Thoracic aorta (tissue), 2 donors: ENCODE data around the gene ARHGEF17. TPM values are rescaled to one million over a fixed set of nuclear protein-coding genes. Genes with fewer than 3 reads are reported as not detected.

Experiments
- ATAC-seq: fragments of 150-250 bp; one replicate; pipeline ENCODE4 v1.8.0; 2017; ENCODE audit warnings: low read depth; ENCODE audit not compliant: insufficient number of reproducible peaks, low FRiP score
- DNase-seq: peaks from one replicate; pipeline ENCODE4 v3.0.0-alpha.2; 2020; ENCODE audit warnings: low spot score
- H3K27ac ChIP-seq, 2 donors: fragments of 200-600 bp; sonication (generic); 1 replicate in 1 of 2; 2 replicates in 1 of 2; pipeline ENCODE4 v1.5.1; 2016; ENCODE audit warnings: mild to moderate bottlenecking in 2 of 2, moderate library complexity in 2 of 2
- H3K27me3 ChIP-seq: fragments of 200-600 bp; sonication (generic); replicated peaks from 2 replicates; pipeline ENCODE4 v1.6.0; 2016; ENCODE audit warnings: mild to moderate bottlenecking; ENCODE audit not compliant: insufficient read depth
- H3K36me3 ChIP-seq: fragments of 200-600 bp; sonication (generic); one replicate; pipeline ENCODE4 v1.5.1; 2016
- H3K4me1 ChIP-seq, 2 donors: fragments of 200-600 bp; sonication (generic); 1 replicate in 1 of 2; 2 replicates in 1 of 2; pipeline versions ENCODE4 v1.5.1 to v1.6.0; 2016; ENCODE audit warnings: low read depth in 2 of 2, mild to moderate bottlenecking in 1 of 2; ENCODE audit not compliant: control insufficient read depth in 1 of 2
- H3K4me3 ChIP-seq: fragments of 200-600 bp; sonication (generic); 2 replicates; pipeline ENCODE4 v1.5.1; 2016; ENCODE audit warnings: mild to moderate bottlenecking
- H3K9me3 ChIP-seq: fragments of 200-600 bp; sonication (generic); 2 replicates; pipeline ENCODE4 v1.5.1; 2016
- CTCF ChIP-seq: fragments of 200-600 bp; sonication (generic); IDR thresholded peaks from one replicate; pipeline ENCODE4 v1.5.1; 2019; ENCODE audit warnings: antibody characterized with exemption
- total RNA-seq, 2 donors: library from RNA; depleted of rRNA; stranded (reverse); fragments of >200 nt; gene quantifications; one replicate each; pipeline versions ENCODE4 v1.1.0 to v1.2.3, GENCODE V29; 2016

ARHGEF17 gene
- total RNA-seq, 2 donors from 2014 or later, result 244 to 308 TPM

DNA sequence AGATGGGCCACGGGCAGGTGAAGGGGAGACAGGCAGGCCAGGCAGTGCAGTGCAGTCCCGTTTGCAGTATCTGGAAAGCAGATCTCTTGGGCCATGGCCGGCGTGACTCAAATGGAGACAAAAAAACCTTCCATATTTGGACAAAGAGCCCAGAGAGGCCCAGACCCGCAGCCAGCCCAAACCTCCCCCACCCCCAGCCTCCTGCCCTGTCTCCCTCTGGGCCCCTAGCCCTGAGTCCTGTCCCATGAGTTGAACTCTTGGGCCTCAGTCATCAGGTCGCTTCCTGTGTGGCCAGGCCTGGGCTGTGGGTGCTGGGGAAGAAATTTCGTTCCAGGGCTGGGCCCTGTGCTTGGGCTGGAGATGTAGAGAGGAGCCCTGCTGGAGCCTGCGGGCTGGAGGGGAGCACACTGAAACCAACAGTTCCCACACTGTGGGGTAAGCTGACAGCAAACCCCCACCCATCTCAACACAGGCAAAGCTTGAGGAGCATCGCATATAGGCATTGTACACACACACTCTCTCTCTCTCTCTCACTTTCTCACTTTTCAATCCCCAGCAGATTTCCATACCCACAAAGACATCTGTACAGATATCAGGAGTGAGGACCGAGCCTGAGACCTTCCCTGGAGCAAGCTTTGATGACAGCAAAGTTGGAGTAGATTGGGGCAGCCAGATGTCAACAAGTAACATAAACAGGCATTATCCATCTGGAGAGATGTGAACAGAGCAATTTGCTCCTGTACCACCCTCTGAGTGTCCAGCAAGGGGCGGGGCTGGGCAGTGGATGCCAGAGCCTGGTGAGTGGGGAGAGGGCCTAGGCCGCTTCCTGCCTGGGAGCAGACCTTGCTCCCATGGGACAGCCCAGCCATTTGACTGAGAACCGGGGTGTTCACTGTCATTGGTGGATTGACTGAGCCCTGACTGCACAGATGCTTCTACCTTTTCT lies 17.2 kb downstream of the ARHGEF17 start:
- no peak for DNase-seq
- peak; percentile 35 for ATAC-seq
- H3K27ac ChIP-seq, result peak overlapping the region; percentile 98 to 100

GRCh38 chr11:73326929-73327811 lies 19.1 kb downstream of the ARHGEF17 start:
- Histone ChIP-seq H3K9me3 (no peaks in the 10 kb centered on the region), H3K27me3 (no peaks in the 10 kb centered on the region), H3K36me3 (peaks cover 3% of the 10 kb centered on the region), H3K27ac (peak overlapping the region; percentile 98 to 100), H3K4me3 (no peak overlapping the region), H3K4me1 (peaks cover 76 to 95% of the 10 kb centered on the region in 2 donors)
- no peak for ATAC-seq
- TF ChIP-seq CTCF, result no peak
- DNase-seq, result no peak

More for the DNA sequence above, 17.2 kb downstream of the ARHGEF17 start:
- no peak for TF ChIP-seq CTCF
- peaks cover 75 to 95% of the 10 kb centered on the region in 2 donors for H3K4me1 ChIP-seq
- H3K9me3 ChIP-seq, result no peaks in the 10 kb centered on the region
- peaks cover 3% of the 10 kb centered on the region for H3K36me3 ChIP-seq
- peak overlapping the region; percentile 32 for H3K4me3 ChIP-seq
- H3K27me3 ChIP-seq, result no peaks in the 10 kb centered on the region

DNA sequence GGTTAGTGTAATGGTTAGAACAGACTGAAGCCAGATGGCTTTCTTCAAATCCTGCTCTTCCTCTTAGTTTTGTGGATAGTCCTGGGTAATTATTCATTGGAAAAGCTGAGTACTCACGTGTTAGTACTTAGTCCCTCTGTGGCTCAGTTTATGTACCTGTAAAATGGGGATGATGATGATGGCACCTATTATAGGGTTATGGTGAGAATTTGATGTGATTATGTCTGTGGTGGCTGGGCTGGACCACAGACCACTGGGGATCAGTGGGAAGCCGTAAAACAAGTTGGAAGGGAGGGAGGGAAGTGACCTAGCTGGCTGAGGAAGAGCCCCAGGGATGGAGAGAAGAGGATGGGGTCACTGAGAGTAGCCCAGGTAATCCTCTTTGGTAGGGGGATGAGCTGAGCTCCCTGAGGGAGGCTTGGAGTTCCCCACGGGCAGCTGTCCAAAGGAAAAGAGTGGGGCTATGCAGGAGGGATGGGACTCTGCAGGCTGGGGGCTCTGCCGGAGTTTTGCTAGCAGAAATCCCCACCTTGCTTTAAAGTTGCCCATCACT lies 19.8 kb downstream of the ARHGEF17 start:
- Histone ChIP-seq H3K36me3 (peaks cover 3% of the 10 kb centered on the region), H3K4me1 (peaks cover 76 to 95% of the 10 kb centered on the region in 2 donors), H3K4me3 (no peak overlapping the region), H3K27ac (peak overlapping the region; percentile 98 to 100), H3K27me3 (no peaks in the 10 kb centered on the region), H3K9me3 (no peaks in the 10 kb centered on the region)
- ATAC-seq, result no peak
- no peak for DNase-seq
- TF ChIP-seq CTCF, result no peak

DNA sequence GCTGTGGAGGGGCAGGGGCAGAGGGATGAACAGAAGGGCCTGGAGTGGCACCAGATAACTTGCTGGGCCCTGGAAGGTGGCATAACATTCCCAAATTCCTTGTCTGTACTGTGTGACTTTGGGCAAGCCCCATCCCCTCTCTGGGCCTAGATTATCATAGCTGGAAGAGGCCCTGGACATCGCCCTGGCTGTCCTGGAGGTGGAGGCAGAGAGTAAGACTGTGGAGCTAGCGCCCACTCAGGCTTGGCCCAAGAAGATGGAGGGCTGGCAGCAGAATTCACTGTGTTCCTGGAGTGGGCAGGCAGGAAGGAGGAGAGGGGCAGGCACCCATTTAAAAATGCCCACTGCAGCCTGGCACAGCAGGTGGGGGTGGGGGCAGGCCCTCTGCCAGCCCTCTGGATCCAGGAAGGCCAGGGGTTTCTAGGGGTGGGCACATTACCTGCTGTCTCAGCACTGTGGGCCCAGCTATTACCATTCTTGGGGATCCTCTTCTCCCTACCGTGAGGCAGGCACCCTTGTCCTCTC lies 22.6 kb downstream of the ARHGEF17 start:
- no peak for TF ChIP-seq CTCF
- Histone ChIP-seq H3K4me1 (peaks cover 78 to 95% of the 10 kb centered on the region in 2 donors), H3K27me3 (no peaks in the 10 kb centered on the region), H3K4me3 (no peak overlapping the region), H3K36me3 (peaks cover 3% of the 10 kb centered on the region), H3K9me3 (no peaks in the 10 kb centered on the region), H3K27ac (peak overlapping the region; percentile 77 to 88)
- DNase-seq (no peak), ATAC-seq (no peak)
